NCI-H526 (cell line): ENCODE measurements around the gene NDUFS2.

Experiments used
- DNase-seq, 2 experiments: peaks; one replicate each; lab custom pipeline; 2025; lab: John Stamatoyannopoulos, UW

The NDUFS2 gene

GRCh38 chr1:161196111-161196510 lies 6.1 kb upstream of the NDUFS2 start:
- no peak for DNase-seq

- peak in 1 of 2 experiments; percentile 44 for DNase-seq
Measured at GRCh38 chr1:161196521-161197451, 5.4 kb upstream of the NDUFS2 start.

DNA sequence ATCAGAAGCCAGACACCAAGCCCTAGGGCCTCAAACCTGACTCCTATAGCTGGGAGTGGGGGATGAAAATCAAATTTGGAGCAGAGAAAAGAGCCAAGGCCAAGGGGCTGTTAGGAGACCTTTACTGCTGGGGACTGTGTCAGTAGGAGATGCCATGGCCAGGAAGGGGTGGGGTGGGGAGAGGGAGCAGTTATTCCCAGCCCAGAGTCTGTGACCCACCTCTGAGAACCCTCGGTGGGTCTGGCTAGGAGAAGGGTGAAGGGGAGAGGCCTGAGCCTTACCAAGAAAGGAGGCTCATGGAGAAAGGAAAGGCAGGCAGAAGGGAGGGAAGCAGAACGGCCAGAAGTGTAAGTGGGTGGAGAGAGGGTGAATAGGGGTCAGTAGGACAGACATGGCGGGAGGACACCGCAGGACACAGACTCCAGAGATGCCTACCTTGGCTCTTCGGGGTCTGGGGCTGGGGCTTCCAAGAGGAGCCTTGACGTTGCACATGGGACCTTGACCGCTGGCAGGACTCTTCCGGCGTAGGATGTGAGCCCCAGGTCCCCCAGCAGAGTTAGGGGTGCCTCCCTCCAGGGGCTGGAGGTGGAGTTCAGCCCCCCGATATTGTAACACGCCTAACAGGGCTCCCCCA lies 4.5 kb upstream of the NDUFS2 start:
- DNase-seq, result peak in 1 of 2 experiments; percentile 55

DNA sequence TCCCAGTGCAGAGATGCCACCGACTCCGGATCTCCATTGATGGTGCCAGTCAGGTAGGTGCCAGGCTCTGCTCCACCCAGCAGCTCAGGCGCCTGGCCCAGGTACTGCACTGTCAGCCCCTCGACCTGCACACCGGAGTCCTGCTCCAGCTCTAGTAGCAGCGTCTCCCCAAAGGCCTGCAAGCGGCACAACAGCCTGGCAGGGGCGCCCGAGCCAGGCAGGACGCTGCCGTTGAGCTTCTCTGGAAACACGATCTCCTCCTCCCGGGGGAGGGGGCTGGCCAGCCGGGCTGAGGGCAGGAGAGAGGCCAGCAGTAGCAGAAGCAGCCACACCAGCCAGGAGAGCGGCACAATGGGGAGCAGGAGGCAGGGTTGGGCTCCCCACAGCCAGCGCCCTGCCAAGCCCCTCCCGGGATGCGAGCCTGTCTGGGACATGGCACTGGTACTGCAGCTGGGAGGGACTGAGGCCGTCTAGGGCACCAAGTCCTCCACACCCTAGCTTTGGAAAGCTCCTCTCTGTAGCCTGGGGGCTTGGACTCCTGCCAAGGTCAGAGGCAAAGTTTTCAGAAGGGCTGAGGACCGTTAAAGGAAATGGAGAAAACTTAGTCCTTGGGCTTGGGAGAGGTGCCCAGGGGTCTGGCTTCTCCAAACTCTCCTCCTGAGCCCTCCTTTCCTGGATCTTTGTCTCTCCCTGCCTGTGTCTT lies 3.8 kb upstream of the NDUFS2 start:
- peak; percentile 84 to 96 for DNase-seq

GRCh38 chr1:161198897-161199431 lies 3.2 kb upstream of the NDUFS2 start, which contains the start of gene ADAMTS4:
Gene ADAMTS4, minus strand, starts transcription at chr1:161199054. Its CDS starts 427 bp downstream, at chr1:161198627.
- DNase-seq, result peak; percentile 28 to 67

- DNase-seq, result peak; percentile 55 to 74
Measured at GRCh38 chr1:161199506-161200139, 2.5 kb upstream of the NDUFS2 start.

GRCh38 chr1:161200421-161200991 lies 1.7 kb upstream of the NDUFS2 start:
- no peak for DNase-seq

GRCh38 chr1:161200992-161201835 lies 953 bp upstream of the NDUFS2 start:
- peak in 1 of 2 experiments; percentile 49 for DNase-seq

DNA sequence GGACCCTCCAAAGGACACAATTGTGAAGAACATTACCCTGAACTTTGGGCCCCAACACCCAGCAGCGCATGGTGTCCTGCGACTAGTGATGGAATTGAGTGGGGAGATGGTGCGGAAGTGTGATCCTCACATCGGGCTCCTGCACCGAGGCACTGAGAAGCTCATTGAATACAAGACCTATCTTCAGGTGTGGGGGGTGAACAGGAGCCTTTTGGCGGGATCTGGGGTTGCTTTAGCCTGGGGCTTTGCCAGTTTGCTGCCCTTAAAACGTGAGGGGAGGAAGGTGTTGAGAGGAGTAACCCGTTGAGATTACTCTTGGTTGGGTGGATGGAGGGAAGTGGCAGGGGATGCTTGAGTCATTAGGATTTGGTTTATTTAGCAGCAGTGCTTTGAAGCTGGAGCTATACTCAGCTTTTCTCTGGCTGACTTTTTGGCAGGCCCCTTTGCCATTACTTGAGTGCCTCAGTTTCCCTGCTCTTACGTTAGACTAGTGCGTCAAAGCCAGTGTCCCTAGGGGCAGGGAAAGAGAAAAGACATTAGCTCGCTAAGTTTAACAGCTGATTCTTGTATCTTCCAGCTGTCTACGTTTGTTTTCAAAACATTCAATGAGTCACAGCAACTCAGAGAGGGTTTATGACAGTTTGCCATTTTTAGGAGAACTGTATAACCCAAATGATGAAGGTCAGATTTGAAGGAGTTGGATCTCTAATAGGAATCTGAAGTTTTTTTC lies 4.4 kb downstream of the NDUFS2 start:
- DNase-seq, result no peak

- no peak for DNase-seq
Measured at GRCh38 chr1:161207173-161207572, 5.0 kb downstream of the NDUFS2 start.

- peak; percentile 86 to 97 for DNase-seq
Measured at GRCh38 chr1:161209790-161210409, 7.7 kb downstream of the NDUFS2 start.

- DNase-seq, result no peak
Measured at GRCh38 chr1:161214369-161214768, 12.2 kb downstream of the NDUFS2 start.

DNA sequence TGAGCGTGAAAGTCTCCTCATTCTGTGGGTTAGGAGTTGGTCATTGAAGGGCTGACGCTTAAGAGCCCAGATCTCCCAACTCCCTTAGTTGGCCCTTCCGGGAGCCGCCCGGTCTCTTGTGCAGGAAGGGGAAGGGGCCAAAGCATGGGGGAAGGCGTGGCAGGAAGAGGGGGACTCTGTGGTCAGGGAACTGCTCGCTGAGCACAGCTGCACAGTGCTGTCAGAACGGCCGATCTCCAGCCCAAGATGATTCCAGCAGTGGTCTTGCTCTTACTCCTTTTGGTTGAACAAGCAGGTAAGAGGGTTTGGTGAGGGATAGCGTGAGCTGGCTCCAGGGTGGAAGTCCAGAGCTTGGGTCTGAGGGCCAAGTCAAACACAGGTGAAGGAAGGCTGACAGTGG lies 12.9 kb downstream of the NDUFS2 start, which contains the start of gene FCER1G:
TSS of gene FCER1G (plus strand) at position 220 of the 400 bp plus-strand sequence. CDS start at position 247, 27 bp downstream.
- DNase-seq, result no peak

GRCh38 chr1:161216945-161217712 lies 15.0 kb downstream of the NDUFS2 start:
- no peak for DNase-seq

- DNase-seq, result no peak
Measured at GRCh38 chr1:161217831-161218230, 15.7 kb downstream of the NDUFS2 start.

DNA sequence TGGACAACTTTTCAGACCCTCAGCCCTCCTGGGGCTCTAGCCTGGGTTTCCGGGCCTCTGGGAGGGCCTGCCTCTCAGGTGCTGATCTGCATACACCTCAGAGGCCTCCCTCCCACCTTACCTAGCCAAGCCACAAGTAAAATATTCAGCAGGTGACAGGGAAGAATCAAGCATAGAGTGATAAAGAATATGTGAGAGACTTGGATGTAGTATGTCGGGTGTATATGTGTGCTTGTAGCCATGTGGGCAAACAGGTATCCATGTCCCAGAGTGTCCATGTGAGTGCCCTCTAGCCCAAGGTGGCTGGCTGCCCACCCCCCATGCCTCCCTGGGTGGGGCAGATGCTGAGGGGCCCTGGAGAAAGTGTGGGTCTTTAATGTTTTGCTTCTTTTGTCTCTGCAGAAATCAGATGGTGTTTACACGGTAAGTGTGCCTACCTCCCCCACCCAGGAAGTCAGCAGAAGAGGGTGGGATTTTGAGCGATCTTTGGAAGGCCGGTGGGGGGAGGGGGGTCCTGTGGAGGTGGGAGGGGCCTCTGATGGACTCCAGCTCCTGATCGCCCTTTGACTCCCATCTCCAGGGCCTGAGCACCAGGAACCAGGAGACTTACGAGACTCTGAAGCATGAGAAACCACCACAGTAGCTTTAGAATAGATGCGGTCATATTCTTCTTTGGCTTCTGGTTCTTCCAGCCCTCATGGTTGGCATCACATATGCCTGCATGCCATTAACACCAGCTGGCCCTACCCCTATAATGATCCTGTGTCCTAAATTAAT lies 16.3 kb downstream of the NDUFS2 start:
- no peak for DNase-seq

DNA sequence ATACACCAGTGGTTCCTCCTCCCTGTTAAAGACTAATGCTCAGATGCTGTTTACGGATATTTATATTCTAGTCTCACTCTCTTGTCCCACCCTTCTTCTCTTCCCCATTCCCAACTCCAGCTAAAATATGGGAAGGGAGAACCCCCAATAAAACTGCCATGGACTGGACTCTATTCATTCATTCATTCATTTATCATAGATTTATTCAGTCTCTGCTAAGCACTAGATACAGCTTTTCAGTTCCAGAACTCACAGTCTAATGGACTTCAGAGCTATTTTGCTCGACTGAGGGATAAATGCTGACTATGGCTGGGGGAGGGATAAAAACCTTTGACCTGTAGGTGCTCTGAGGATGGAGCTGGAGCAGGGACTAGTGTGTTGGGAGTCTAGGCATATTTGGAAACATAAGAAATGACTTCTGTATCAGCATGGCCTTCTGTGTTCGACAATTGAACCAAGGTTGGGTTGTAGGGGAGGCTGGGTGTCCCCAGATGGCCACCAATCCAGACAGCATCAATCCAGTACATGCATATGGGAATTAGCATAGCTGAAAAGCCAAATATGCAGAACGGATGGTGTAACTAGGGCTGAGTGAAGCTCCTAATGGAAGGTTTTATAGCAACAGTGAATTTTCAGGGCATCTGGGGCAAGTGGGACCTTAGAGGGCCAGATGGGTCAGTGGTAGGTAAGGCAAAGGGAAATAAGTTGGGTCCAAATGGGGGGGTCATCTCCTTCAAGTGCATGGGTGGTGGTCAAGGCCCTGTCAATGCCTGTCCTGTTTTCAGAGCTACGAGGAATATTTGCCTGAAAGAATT lies 17.1 kb downstream of the NDUFS2 start:
- DNase-seq, result no peak
